K562 (cell line): Measurements from ENCODE around the gene MTO1. TPM values are rescaled to one million over a fixed set of nuclear protein-coding genes. Genes with fewer than 3 reads are reported as not detected.

Source experiments
- ATF6 ChIP-seq: sonication (generic); formaldehyde crosslinking; IDR thresholded peaks from 2 replicates; pipeline ENCODE4 v1.4.0; 2020; ENCODE audit warnings: mild to moderate bottlenecking, missing genetic modification reagents
- CAMTA2 ChIP-seq: fragments of 250-450 bp; sonication (Bioruptor Pico); conservative IDR thresholded peaks from 2 replicates; pipeline ENCODE4 v1.5.1; 2022
- CBFB ChIP-seq: sonication (generic); formaldehyde crosslinking; IDR thresholded peaks from 2 replicates; pipeline ENCODE4 v1.4.0; 2020; ENCODE audit warnings: mild to moderate bottlenecking, missing genetic modification reagents
- DEAF1 ChIP-seq: fragments of 450-650 bp; formaldehyde crosslinking; IDR thresholded peaks from 2 replicates; pipeline ENCODE4 v1.4.0; 2020; ENCODE audit warnings: mild to moderate bottlenecking, moderate library complexity
- ETS2 ChIP-seq: IDR thresholded peaks from 2 replicates; pipeline ENCODE4 v1.6.1; 2016; ENCODE audit warnings: borderline replicate concordance, missing genetic modification characterization, mild to moderate bottlenecking, moderate library complexity, missing compliant biosample characterization; ENCODE audit not compliant: poor library complexity, severe bottlenecking
- GTF2E2 ChIP-seq: fragments of 200-800 bp; sonication (Bioruptor generic); IDR thresholded peaks from 2 replicates; pipeline ENCODE4 v1.6.1; 2016; ENCODE audit warnings: missing genetic modification characterization, missing compliant biosample characterization
- HNRNPH1 ChIP-seq: fragments of 200-400 bp; formaldehyde crosslinking; optimal IDR thresholded peaks from 2 replicates; pipeline ENCODE3; 2017; ENCODE audit warnings: low read depth, mild to moderate bottlenecking, low read length, moderate library complexity
- KLF6 ChIP-seq: fragments of 250-450 bp; sonication (Bioruptor Pico); IDR thresholded peaks from 2 replicates; pipeline ENCODE4 v1.4.0; 2020; ENCODE audit warnings: mild to moderate bottlenecking, moderate library complexity, borderline replicate concordance
- NFATC3 ChIP-seq: fragments of 450-650 bp; IDR thresholded peaks from 2 replicates; pipeline ENCODE4 v1.6.1; 2017; ENCODE audit warnings: mild to moderate bottlenecking
- POLR2H ChIP-seq: IDR thresholded peaks from 2 replicates; pipeline ENCODE4 v1.6.1; 2016; ENCODE audit warnings: missing genetic modification characterization, low read depth, mild to moderate bottlenecking, control low read depth, missing compliant biosample characterization, moderate library complexity
- PRMT5 ChIP-seq: sonication (generic); formaldehyde crosslinking; IDR thresholded peaks from 2 replicates; pipeline ENCODE4 v1.5.0; 2020; ENCODE audit warnings: missing genetic modification reagents
- RFX1 ChIP-seq: fragments of 450-650 bp; IDR thresholded peaks from 2 replicates; pipeline ENCODE4 v1.6.1; 2016; ENCODE audit warnings: mild to moderate bottlenecking, moderate library complexity
- SRSF7 ChIP-seq: fragments of 200-400 bp; formaldehyde crosslinking; optimal IDR thresholded peaks from 2 replicates; pipeline ENCODE3; 2017; ENCODE audit warnings: mild to moderate bottlenecking, low read depth, low read length
- TBL1XR1 ChIP-seq, 2 experiments: IDR thresholded peaks; 2 replicates each; pipeline ENCODE4 v1.6.1; 2012; ENCODE audit warnings: improper control_type of control experiment in 2 of 2, low read length in 2 of 2, mild to moderate bottlenecking in 1 of 2
- THAP12 ChIP-seq: fragments of 250-450 bp; sonication (Bioruptor Pico); IDR thresholded peaks from 2 replicates; pipeline ENCODE4 v1.9.0; 2021; ENCODE audit warnings: mild to moderate bottlenecking, inconsistent platforms
- ZNF263 ChIP-seq: sonication (generic); formaldehyde crosslinking; IDR thresholded peaks from 2 replicates; pipeline ENCODE4 v1.8.0; 2022; ENCODE audit warnings: mild to moderate bottlenecking, missing genetic modification reagents, borderline replicate concordance
- ZNF398 ChIP-seq: fragments of 250-450 bp; sonication (Bioruptor Pico); IDR thresholded peaks from 2 replicates; pipeline ENCODE4 v1.8.0; 2021; ENCODE audit warnings: moderate library complexity, mild to moderate bottlenecking, inconsistent platforms
- ZNF699 ChIP-seq: fragments of 250-450 bp; sonication (Bioruptor Pico); IDR thresholded peaks from 2 replicates; pipeline ENCODE4 v1.8.0; 2021; ENCODE audit warnings: mild to moderate bottlenecking, moderate library complexity; ENCODE audit not compliant: insufficient replicate concordance
- ZNF76 ChIP-seq: fragments of 250-450 bp; sonication (Bioruptor Pico); IDR thresholded peaks from 2 replicates; pipeline ENCODE4 v1.4.0; 2020; ENCODE audit warnings: mild to moderate bottlenecking, moderate library complexity, borderline replicate concordance
- ZZZ3 ChIP-seq: fragments of 450-650 bp; IDR thresholded peaks from 2 replicates; pipeline ENCODE4 v1.6.1; 2016; ENCODE audit warnings: antibody characterized with exemption, mild to moderate bottlenecking, moderate library complexity
- polyA plus RNA-seq, 8 experiments: library from polyadenylated mRNA; depleted of rRNA in 4 of 8; stranded (reverse) in 5 of 8; unstranded in 3 of 8; fragments of >200 nt; fragmentation: Nextera tagmentation in 2 of 8; fragmentation: Illumina TruSeq in 1 of 8; extraction: Ambion mirVana in 2 of 8; extraction: Trizol in 1 of 8; gene quantifications; 2 replicates each; pipeline versions ENCODE4 v1.2.1 to v1.2.3, GENCODE V29; 2011 to 2014; ENCODE audit warnings: inconsistent platforms in 1 of 8, missing spikeins in 1 of 8
- total RNA-seq, 7 experiments: library from RNA; depleted of rRNA in 6 of 7; stranded (reverse); fragments of >200 nt in 6 of 7; fragmentation: Illumina TruSeq in 2 of 7; extraction: Trizol in 2 of 7; gene quantifications; 2 replicates each; pipeline versions ENCODE4 v1.2.1 to v1.2.3, GENCODE V29; 2011 to 2021; ENCODE audit warnings: low replicate concordance in 1 of 7

MTO1 gene
- total and polyA plus RNA-seq, 9 of the 15 experiments (the other 6 are each of a cell fraction or from before 2014, with no cell fraction given), result 33.4 to 62.3 (median 50.6) TPM

GRCh38 chr6:73461537-73462350, at the start of gene MTO1 (continued):
- TF ChIP-seq DEAF1 (CRISPR knock-in tag), result no peak
- TF ChIP-seq ZNF76, result no peak
- no peak for TF ChIP-seq KLF6
- TF ChIP-seq ZNF699 (CRISPR knock-in tag), result no peak
- TF ChIP-seq ETS2, result no peak
- no peak for TF ChIP-seq TBL1XR1 (IDR thresholded peaks at IDR 0.05; ENCODE audit: low read length in 2 of 2)
- no peak for TF ChIP-seq HNRNPH1
- TF ChIP-seq POLR2H, result peak; percentile 91
- no peak for TF ChIP-seq NFATC3
- TF ChIP-seq SRSF7, result no peak
- no peak for TF ChIP-seq CAMTA2 (CRISPR knock-in tag)
- no peak for TF ChIP-seq ZZZ3
- TF ChIP-seq ZNF263 (CRISPR knock-in tag), result no peak; the same call in 1 of the 2 replicates
- no peak for TF ChIP-seq RFX1
- peak; percentile 42; the same call in 1 of the 2 replicates for TF ChIP-seq ATF6 (CRISPR knock-in tag)
- TF ChIP-seq THAP12 (CRISPR knock-in tag), result no peak
- no peak for TF ChIP-seq CBFB (CRISPR knock-in tag)
- no peak for TF ChIP-seq ZNF398
- no peak for TF ChIP-seq PRMT5 (CRISPR knock-in tag)
- TF ChIP-seq GTF2E2 (tag), result 0 out of 2 replicates have a peak, but pooled peaks have one; percentile 72
